ENCODE data around the gene MPZL1. TPM values are rescaled to one million over a fixed set of nuclear protein-coding genes. Genes with fewer than 3 reads are reported as not detected.

The MPZL1 gene
- total RNA-seq, 4 donors from 2014 or later, result 44.5 to 72.6 (median 53.7) TPM

DNA sequence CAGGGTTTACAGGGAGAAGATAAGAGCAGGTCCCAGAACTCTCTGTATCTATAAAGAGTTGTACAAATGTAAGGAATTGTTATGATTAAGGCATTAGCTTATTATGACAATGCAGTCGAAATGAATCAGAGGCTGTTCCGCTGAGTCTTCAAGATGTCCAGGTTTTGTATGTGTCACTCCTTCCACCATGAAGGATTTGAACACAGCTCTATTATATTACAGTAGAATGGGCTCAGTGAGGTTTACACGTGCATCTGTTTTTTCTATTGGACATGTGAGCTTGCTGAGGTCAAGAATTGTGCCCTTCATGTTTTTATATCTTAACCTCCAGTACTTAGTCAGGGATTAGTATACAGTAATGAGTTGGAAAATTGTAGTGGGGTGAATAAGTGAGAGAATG lies 86.3 kb downstream of the MPZL1 start:
- TF ChIP-seq, protein P1, sequence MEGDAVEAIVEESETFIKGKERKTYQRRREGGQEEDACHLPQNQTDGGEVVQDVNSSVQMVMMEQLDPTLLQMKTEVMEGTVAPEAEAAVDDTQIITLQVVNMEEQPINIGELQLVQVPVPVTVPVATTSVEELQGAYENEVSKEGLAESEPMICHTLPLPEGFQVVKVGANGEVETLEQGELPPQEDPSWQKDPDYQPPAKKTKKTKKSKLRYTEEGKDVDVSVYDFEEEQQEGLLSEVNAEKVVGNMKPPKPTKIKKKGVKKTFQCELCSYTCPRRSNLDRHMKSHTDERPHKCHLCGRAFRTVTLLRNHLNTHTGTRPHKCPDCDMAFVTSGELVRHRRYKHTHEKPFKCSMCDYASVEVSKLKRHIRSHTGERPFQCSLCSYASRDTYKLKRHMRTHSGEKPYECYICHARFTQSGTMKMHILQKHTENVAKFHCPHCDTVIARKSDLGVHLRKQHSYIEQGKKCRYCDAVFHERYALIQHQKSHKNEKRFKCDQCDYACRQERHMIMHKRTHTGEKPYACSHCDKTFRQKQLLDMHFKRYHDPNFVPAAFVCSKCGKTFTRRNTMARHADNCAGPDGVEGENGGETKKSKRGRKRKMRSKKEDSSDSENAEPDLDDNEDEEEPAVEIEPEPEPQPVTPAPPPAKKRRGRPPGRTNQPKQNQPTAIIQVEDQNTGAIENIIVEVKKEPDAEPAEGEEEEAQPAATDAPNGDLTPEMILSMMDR (IDR thresholded peaks at IDR 0.05; ENCODE audit: low read depth), result no peak

GRCh38 chr1:167808690-167809089 lies 86.9 kb downstream of the MPZL1 start:
- TF ChIP-seq, protein P1 (IDR thresholded peaks at IDR 0.05; ENCODE audit: low read depth), result no peak

DNA sequence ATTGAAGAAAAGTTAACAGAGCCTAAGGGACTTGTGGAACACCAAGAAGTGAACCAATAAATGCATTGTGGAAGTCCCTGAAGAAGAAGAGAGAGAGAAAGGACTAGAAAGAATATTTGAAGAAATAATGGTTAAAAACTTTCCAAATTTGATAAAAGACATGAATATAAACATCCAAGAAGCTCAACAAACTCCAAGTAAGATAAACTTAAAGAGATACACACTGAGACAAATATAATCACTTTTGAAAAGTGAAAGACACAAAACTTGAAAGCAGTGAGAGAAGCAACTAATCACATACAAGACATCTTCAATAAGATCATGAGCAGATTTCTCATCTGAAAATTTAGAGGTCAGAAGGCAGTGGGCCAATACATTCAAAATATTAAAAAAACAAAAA lies 91.2 kb downstream of the MPZL1 start:
- TF ChIP-seq, protein P1 (IDR thresholded peaks at IDR 0.05; ENCODE audit: low read depth), result no peak

DNA sequence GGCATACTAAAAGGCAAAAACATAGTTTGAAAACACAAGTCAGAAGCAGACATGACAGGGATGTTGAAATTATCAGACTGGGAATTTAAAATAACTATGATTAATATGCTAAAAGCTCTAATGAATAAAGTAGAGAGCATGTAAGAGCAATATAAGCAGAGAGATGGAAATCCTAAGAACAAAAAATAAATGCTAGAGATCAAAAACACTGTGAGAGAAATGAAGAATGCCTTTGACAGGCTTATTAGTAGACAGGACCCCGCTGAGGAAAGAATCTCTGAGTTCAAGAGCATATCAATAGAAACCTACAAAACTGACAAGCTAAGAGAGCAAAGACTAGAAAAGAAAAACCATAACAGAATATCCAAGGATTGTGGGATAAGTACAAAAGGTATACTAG lies 93.9 kb downstream of the MPZL1 start:
- TF ChIP-seq, protein P1 (IDR thresholded peaks at IDR 0.05; ENCODE audit: low read depth), result no peak

DNA sequence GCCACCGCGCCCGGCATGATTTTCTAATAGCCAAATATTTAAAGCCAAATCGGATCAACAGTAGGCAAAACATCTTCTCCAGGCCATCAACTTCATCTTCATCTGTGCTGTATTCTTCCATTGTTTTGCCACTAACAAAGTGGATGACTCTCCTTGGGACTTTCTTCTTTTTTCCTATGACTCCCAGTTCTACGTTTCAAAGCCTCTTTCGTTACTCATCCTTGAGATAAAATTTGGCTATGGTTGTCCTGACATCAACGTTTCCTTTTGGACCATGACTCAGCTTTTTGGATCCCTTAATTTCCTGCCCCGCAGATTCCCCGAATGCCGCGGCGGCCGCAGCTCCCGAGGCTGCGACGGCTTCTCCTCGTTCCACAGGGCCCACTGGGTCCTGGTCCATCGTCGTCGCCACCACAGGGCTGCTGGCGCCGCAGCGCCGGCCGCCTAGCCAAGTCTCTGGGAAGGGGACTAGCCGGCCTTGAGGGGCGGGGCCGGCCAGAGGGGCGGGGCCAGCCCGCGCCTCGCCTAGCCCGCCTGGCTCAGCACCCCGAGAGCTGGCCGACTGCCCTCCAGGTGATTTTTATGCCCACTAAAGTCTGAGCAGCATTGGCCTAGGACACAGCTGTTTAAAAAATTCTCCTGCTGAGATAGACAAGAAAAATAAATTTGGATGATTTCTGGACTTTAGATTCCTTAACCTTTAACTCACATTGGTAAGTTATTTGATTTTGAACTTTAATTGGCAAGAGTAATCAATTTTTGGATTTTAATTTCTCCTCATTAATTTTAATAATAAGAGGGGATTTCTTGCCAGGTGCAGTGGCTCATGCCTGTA lies 98.3 kb downstream of the MPZL1 start:
- TF ChIP-seq, protein P1 (IDR thresholded peaks at IDR 0.05; ENCODE audit: low read depth), result no peak

DNA sequence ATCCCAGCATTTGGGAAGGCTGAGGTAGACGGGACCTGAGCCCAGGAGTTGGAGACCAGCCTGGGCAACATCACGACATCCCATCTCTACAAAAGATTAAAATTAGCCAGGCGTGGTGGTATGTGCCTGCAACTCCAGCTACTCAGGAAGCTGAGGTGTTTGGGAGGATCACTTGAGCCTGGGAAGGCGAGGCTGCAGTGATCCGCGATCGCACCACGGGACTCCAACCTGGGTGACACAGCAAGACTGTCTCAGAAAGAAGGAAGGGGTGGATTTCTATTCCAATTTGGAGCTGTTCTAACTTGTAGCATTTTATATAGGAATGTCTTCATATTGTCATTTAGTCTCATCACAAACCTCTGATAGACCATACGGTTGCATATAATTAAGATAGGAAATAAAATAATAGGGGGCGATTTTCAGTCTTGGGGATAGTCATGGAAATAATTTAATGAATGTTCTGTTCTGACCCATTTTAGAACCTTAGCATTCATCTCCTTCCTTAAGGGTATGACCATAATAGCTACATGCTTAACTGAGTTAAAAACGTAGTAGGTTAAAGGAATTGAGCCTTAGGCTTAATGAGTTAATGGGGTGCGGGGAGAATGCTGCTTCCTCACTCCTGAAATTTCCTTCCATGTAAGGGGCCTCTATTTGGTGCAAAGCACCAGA lies 99.0 kb downstream of the MPZL1 start:
- TF ChIP-seq, protein P1 (IDR thresholded peaks at IDR 0.05; ENCODE audit: low read depth), result no peak

DNA sequence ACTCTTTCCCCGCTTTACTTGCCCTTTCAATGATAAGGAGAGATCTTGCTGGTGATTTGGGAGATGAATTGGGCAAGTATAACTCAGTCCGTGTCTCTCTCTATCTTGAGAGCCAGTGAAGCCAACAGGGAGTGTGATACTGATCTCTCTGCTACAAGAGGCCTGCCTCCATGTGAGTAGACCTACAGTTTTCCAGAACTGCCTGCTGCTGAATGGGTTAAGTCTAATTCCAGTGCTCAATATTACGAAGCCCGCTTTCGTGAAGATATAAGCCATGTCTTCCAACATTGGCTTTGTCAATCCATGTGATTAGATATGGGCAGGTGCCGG lies 99.5 kb downstream of the MPZL1 start:
- TF ChIP-seq, protein P1 (IDR thresholded peaks at IDR 0.05; ENCODE audit: low read depth), result no peak

Data from subcutaneous adipose tissue (tissue), 4 donors.